Panc1 (cell line): Measurements from ENCODE around the gene CCDC38.

Experiments
- POLR2AphosphoS5 ChIP-seq: IDR thresholded peaks from 2 replicates; pipeline ENCODE4 v1.6.1; 2012; ENCODE audit warnings: mild to moderate bottlenecking, low read depth, low read length, moderate library complexity
- TCF7L2 ChIP-seq: IDR thresholded peaks from 2 replicates; pipeline ENCODE4 v1.6.1; 2011; ENCODE audit warnings: mild to moderate bottlenecking, low read depth, low read length, inconsistent platforms
- TF ChIP-seq, protein P1 (sequence below): fragments of 450-650 bp; IDR thresholded peaks from 2 replicates; pipeline ENCODE4 v1.5.1; 2017; ENCODE audit warnings: mild to moderate bottlenecking
- TF ChIP-seq, protein P2 (sequence below), 2 experiments: IDR thresholded peaks; 2 replicates each; pipeline ENCODE4 v1.6.1; 2011 to 2012; ENCODE audit warnings: low read depth in 2 of 2, control low read depth in 1 of 2, low read length in 1 of 2, mild to moderate bottlenecking in 1 of 2, moderate library complexity in 1 of 2; ENCODE audit not compliant: insufficient read depth in 1 of 2

DNA sequence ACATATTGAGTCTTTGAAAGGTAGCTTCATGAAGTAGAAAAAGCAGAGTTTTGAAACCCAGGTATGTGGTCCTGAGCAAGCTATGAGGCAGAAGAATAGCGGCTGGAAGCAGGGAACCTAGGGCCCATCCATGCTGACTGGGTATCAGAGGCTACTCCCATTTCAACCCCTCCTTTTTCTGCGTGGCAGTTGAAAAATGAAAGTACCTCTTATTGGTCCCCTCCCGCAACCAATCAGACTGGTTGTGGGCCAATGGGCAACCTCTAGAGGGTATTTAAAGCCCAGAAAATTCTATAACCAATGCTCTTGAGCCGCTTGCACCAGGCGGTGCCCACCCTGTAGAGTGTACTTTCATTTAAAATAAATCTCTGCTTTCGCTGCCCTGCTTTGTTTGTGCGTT, 85.3 kb downstream of the CCDC38 start:
- TF ChIP-seq, protein P1, sequence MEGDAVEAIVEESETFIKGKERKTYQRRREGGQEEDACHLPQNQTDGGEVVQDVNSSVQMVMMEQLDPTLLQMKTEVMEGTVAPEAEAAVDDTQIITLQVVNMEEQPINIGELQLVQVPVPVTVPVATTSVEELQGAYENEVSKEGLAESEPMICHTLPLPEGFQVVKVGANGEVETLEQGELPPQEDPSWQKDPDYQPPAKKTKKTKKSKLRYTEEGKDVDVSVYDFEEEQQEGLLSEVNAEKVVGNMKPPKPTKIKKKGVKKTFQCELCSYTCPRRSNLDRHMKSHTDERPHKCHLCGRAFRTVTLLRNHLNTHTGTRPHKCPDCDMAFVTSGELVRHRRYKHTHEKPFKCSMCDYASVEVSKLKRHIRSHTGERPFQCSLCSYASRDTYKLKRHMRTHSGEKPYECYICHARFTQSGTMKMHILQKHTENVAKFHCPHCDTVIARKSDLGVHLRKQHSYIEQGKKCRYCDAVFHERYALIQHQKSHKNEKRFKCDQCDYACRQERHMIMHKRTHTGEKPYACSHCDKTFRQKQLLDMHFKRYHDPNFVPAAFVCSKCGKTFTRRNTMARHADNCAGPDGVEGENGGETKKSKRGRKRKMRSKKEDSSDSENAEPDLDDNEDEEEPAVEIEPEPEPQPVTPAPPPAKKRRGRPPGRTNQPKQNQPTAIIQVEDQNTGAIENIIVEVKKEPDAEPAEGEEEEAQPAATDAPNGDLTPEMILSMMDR = no peak
- no peak for TF ChIP-seq TCF7L2
- TF ChIP-seq, protein P2, sequence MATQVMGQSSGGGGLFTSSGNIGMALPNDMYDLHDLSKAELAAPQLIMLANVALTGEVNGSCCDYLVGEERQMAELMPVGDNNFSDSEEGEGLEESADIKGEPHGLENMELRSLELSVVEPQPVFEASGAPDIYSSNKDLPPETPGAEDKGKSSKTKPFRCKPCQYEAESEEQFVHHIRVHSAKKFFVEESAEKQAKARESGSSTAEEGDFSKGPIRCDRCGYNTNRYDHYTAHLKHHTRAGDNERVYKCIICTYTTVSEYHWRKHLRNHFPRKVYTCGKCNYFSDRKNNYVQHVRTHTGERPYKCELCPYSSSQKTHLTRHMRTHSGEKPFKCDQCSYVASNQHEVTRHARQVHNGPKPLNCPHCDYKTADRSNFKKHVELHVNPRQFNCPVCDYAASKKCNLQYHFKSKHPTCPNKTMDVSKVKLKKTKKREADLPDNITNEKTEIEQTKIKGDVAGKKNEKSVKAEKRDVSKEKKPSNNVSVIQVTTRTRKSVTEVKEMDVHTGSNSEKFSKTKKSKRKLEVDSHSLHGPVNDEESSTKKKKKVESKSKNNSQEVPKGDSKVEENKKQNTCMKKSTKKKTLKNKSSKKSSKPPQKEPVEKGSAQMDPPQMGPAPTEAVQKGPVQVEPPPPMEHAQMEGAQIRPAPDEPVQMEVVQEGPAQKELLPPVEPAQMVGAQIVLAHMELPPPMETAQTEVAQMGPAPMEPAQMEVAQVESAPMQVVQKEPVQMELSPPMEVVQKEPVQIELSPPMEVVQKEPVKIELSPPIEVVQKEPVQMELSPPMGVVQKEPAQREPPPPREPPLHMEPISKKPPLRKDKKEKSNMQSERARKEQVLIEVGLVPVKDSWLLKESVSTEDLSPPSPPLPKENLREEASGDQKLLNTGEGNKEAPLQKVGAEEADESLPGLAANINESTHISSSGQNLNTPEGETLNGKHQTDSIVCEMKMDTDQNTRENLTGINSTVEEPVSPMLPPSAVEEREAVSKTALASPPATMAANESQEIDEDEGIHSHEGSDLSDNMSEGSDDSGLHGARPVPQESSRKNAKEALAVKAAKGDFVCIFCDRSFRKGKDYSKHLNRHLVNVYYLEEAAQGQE (IDR thresholded peaks at IDR 0.05; ENCODE audit: insufficient read depth in 1 of 2, low read depth in 2 of 2, low read length in 1 of 2) = no peak
- TF ChIP-seq POLR2AphosphoS5 = no peak
